ENCODE measurements around the gene PEMT.

DNA sequence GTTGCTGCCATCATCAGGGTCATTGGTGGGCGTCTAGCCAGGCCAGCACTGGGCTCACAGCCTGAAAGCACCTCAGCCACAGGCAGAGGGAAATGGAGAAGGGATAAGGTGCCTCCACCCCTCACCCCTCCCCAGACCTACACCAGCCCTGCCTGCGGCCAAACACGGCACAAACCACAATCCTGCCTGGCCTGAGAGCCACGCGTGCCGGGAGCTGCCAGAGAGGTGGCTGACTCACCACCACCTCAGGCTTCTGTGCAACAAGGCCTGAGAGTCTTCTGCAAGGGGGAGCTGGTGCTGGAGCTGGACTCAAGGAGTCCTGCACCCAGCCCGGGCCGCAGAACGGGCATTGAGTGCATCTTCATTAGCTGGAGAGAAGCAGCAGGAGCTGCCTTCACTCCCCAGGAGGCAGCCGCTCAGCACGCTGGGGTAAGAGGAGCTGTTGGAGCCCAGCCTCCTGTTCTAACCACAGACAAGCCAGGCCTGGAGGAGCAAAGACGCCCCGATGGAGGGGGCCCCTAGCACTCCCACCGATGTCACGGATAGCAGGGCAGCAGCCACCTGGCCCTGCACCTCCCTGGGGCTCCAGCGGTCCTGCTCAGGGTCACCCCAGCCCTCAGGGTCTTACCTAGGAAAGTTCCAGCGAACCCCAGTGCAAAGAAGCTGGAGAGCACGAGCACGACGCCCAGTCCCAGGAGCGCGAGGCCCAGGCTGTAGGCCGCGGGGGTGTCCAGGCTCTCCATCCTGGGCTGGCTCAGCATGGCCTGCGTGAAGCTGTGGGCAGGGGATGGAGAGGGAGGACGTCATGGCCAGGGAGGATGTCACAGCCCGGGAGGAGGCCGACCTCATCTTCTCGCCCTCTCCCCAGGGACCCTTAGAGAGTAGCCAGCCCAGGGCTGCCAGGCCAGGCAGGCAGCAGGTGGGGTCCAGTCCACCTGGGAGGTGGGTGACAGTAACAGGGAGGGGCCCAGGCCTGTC is 79.3 kb downstream of the PEMT start:
- TF ChIP-seq ZNF792 (tag by site-specific recombination; IDR thresholded peaks at IDR 0.05), result no peak
- TF ChIP-seq, protein P1, sequence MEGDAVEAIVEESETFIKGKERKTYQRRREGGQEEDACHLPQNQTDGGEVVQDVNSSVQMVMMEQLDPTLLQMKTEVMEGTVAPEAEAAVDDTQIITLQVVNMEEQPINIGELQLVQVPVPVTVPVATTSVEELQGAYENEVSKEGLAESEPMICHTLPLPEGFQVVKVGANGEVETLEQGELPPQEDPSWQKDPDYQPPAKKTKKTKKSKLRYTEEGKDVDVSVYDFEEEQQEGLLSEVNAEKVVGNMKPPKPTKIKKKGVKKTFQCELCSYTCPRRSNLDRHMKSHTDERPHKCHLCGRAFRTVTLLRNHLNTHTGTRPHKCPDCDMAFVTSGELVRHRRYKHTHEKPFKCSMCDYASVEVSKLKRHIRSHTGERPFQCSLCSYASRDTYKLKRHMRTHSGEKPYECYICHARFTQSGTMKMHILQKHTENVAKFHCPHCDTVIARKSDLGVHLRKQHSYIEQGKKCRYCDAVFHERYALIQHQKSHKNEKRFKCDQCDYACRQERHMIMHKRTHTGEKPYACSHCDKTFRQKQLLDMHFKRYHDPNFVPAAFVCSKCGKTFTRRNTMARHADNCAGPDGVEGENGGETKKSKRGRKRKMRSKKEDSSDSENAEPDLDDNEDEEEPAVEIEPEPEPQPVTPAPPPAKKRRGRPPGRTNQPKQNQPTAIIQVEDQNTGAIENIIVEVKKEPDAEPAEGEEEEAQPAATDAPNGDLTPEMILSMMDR (tag by site-specific recombination; IDR thresholded peaks at IDR 0.05), result no peak
- TF ChIP-seq ZNF623 (tag by site-specific recombination; IDR thresholded peaks at IDR 0.05), result no peak
- TF ChIP-seq BCL11A (tag by site-specific recombination; IDR thresholded peaks at IDR 0.05; ENCODE audit: low read depth), result no peak
- no peak for TF ChIP-seq ZNF626 (tag by site-specific recombination; IDR thresholded peaks at IDR 0.05)
- no peak for TF ChIP-seq ZNF658 (tag by site-specific recombination; IDR thresholded peaks at IDR 0.05)
- TF ChIP-seq, protein P2, sequence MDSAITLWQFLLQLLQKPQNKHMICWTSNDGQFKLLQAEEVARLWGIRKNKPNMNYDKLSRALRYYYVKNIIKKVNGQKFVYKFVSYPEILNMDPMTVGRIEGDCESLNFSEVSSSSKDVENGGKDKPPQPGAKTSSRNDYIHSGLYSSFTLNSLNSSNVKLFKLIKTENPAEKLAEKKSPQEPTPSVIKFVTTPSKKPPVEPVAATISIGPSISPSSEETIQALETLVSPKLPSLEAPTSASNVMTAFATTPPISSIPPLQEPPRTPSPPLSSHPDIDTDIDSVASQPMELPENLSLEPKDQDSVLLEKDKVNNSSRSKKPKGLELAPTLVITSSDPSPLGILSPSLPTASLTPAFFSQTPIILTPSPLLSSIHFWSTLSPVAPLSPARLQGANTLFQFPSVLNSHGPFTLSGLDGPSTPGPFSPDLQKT (IDR thresholded peaks at IDR 0.05; ENCODE audit: borderline replicate concordance, low read depth, low read length), result no peak
- no peak for TF ChIP-seq ZNF146 (tag by site-specific recombination; IDR thresholded peaks at IDR 0.05)
- no peak for TF ChIP-seq YY1 (tag by site-specific recombination; IDR thresholded peaks at IDR 0.05)
- no peak for TF ChIP-seq ZNF23 (tag by site-specific recombination; IDR thresholded peaks at IDR 0.05; ENCODE audit: borderline replicate concordance)
- TF ChIP-seq ZNF138 (tag by site-specific recombination; IDR thresholded peaks at IDR 0.05; ENCODE audit: borderline replicate concordance), result no peak

Data from HEK293 (cell line).